GM18499 (cell line): ENCODE data around the gene ZNF282.
"Not testable (repeated sequence)": the region's sequence is repeated elsewhere in the genome, so short reads cannot be mapped to it uniquely, and the experiment has no call there.

Experiments used
- ATAC-seq: cut with Tn5 transposase; IDR thresholded peaks from one replicate; pipeline ENCODE4 v1.9.1; 2021; ENCODE audit warnings: moderate number of reproducible peaks; ENCODE audit not compliant: insufficient read depth, unreplicated experiment

Gene ZNF282

GRCh38 chr7:149252378-149252777 lies 57.0 kb downstream of the ZNF282 start:
- ATAC-seq: no peak

- ATAC-seq: no peak
Measured at GRCh38 chr7:149253665-149254064, 58.3 kb downstream of the ZNF282 start.

GRCh38 chr7:149254181-149254858 lies 59.0 kb downstream of the ZNF282 start:
- ATAC-seq: no peak

- no peak for ATAC-seq
Measured at GRCh38 chr7:149255174-149255573, 59.8 kb downstream of the ZNF282 start.

GRCh38 chr7:149256568-149256967 lies 61.2 kb downstream of the ZNF282 start:
- ATAC-seq: no peak

- no peak for ATAC-seq
Measured at GRCh38 chr7:149257146-149257545, 61.8 kb downstream of the ZNF282 start.

GRCh38 chr7:149261316-149261828 lies 66.0 kb downstream of the ZNF282 start:
- ATAC-seq: peak; percentile 25

DNA sequence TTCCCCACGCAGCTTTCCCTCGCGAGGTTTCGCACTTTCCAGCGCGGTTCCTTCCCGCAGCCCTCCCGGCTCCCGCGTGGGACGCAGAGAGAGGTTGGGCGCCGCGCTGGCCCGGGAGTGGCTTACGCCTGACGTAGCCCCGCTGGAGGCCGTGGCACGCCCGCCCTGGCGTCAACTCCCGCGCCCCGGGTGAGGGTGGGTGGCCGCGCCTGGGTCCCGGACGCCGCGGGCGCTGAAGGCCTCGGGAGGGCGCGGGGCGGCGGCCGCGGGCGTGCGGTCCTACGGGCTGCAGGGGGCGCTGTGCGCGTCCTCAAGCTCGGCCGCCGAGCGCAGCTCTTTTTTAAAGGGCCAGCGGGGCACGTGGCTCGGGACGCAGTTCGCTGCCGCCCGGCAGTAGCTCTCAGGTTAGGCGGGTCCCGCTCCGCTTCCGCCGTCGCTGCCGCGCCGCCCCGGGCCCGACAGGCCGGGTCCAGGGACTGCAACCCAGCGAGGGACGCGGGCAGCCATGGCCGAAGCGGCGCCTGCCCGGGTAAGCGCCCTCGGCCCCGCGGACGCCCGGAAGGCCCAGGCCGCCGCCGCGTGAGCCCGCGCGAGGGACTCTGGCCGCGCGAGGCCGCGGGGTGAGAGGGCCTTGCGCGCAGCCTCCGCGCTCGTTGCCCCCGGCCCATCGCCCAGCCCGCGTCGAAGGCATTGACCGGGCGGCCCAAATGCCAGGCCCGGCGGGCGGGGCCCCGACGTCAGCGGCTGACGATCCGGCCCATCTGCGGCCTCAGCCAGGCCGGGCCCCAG lies 66.7 kb downstream of the ZNF282 start, which contains the start of gene ZNF783:
ZNF783 (plus strand) TSS at position 368 of the 789 bp plus-strand sequence; CDS start at position 506, 138 bp downstream.
- peak; percentile 55 for ATAC-seq

GRCh38 chr7:149266451-149266850 lies 71.1 kb downstream of the ZNF282 start:
- ATAC-seq: no peak

DNA sequence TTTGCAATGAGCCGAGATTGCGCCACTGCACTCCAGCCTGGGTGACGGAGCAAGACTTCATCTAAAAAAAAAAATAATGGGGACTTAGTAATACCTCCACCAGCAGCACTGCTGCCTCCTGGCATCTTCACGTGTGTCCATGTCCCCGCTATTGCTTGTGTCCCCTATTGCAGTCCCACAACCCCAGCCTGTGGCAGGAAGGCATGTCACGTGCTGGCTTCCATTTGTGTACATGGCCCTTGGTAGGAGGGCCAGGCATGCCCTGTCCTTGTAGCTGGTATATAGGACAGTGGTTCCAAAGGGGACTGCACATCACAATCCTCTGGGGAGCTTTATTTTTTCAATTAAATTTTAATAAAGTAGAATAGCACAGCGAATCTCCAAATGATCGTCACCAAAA lies 72.4 kb downstream of the ZNF282 start:
- no peak for ATAC-seq

DNA sequence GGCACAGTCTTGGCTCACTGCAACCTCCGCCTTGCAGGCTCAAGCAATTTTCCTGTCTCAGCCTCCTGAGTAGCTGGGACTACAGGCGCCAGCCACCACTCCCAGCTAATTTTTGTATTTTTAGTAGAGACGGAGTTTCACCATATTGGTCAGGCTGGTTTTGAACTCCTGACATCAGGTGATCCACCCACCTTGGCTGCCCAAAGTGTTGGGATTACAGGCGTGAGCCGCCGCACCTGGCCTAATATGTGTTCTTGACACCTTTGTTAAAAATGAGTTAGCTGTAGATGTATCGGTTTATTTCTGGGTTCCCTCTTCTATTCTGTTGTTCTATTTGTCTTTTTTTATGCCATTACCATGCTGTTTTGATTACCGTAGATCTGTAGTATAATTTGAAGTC lies 79.1 kb downstream of the ZNF282 start:
- not testable (repeated sequence) for ATAC-seq
